Fibroblast of lung (primary cell): Measurements from ENCODE around the gene RNF223. TPM values are rescaled to one million over a fixed set of nuclear protein-coding genes. Genes with fewer than 3 reads are reported as not detected.
"Not testable (repeated sequence)": the region's sequence is repeated elsewhere in the genome, so short reads cannot be mapped to it uniquely, and the experiment has no call there.

ENCODE experiments used
- DNase-seq, 2 donors: peaks; one replicate each; pipeline versions ENCODE4 v3.0.0 to v3.0.0-alpha.2; 2010; ENCODE audit warnings: low read depth in 2 of 2
- H2AFZ ChIP-seq: 2 replicates; pipeline ENCODE4 v1.5.1; 2012; ENCODE audit warnings: low read length, control low read depth, inconsistent platforms
- H3K27ac ChIP-seq: 2 replicates; pipeline ENCODE4 v1.5.1; 2011; ENCODE audit warnings: low read length, control low read depth; ENCODE audit not compliant: insufficient read depth
- H3K27me3 ChIP-seq: 2 replicates; pipeline ENCODE4 v1.5.1; 2011; ENCODE audit warnings: mild to moderate bottlenecking, low read length; ENCODE audit not compliant: control insufficient read depth, insufficient read depth
- H3K36me3 ChIP-seq: 2 replicates; pipeline ENCODE4 v1.5.1; 2011; ENCODE audit warnings: low read length; ENCODE audit not compliant: control insufficient read depth, insufficient read depth
- H3K4me1 ChIP-seq: 2 replicates; pipeline ENCODE4 v1.5.1; 2011; ENCODE audit warnings: low read length; ENCODE audit not compliant: control insufficient read depth, insufficient read depth; ENCODE audit errors: extremely low read depth
- H3K4me2 ChIP-seq: 2 replicates; pipeline ENCODE4 v1.5.1; 2011; ENCODE audit warnings: low read length, control low read depth; ENCODE audit not compliant: insufficient read depth; ENCODE audit errors: extremely low read depth
- H3K4me3 ChIP-seq, 4 experiments: fragments of 200-600 bp in 1 of 4; sonication (generic) in 1 of 4; replicated peaks in 1 of 4; 2 replicates each; pipeline ENCODE4 v1.5.1; 2011 to 2016; ENCODE audit warnings: low read length in 4 of 4, low read depth in 3 of 4, mild to moderate bottlenecking in 3 of 4, control low read depth in 2 of 4, inconsistent platforms in 1 of 4, mixed read lengths in 1 of 4; ENCODE audit not compliant: insufficient read depth in 1 of 4; ENCODE audit errors: control extremely low read depth in 1 of 4
- H3K79me2 ChIP-seq: 2 replicates; pipeline ENCODE4 v1.5.1; 2012; ENCODE audit warnings: mild to moderate bottlenecking, low read length, inconsistent platforms; ENCODE audit not compliant: control insufficient read depth, insufficient read depth
- H3K9ac ChIP-seq: 2 replicates; pipeline ENCODE4 v1.5.1; 2011; ENCODE audit warnings: mild to moderate bottlenecking, low read length, control low read depth; ENCODE audit not compliant: insufficient read depth
- H3K9me3 ChIP-seq: 2 replicates; pipeline ENCODE4 v1.5.1; 2012; ENCODE audit warnings: low read depth, low read length; ENCODE audit not compliant: control insufficient read depth, insufficient read depth
- H4K20me1 ChIP-seq: 2 replicates; pipeline ENCODE4 v1.5.1; 2011; ENCODE audit warnings: low read length; ENCODE audit not compliant: control insufficient read depth, insufficient read depth; ENCODE audit errors: extremely low read depth
- EZH2 ChIP-seq: IDR thresholded peaks from 2 replicates; pipeline ENCODE4 v1.5.1; 2012; ENCODE audit warnings: low read length, control low read depth, mild to moderate bottlenecking; ENCODE audit errors: missing control alignments
- polyA plus RNA-seq, 2 donors: library from polyadenylated mRNA; depleted of rRNA in 1 of 2; stranded (reverse) in 1 of 2; unstranded in 1 of 2; fragments of >200 nt; gene quantifications; 2 replicates each; pipeline ENCODE4 v1.2.1, GENCODE V29; 2011 to 2012; ENCODE audit warnings: missing spikeins in 1 of 2
- total RNA-seq: library from RNA; depleted of rRNA; stranded (reverse); fragments of >200 nt; gene quantifications from 2 replicates; pipeline ENCODE4 v1.2.1, GENCODE V29; 2014
- TF ChIP-seq, protein P1 (sequence below), 2 donors: IDR thresholded peaks in 1 of 2; conservative IDR thresholded peaks in 1 of 2; 1 replicate in 1 of 2; 2 replicates in 1 of 2; pipeline ENCODE4 v1.5.1; 2011 to 2012; ENCODE audit warnings: low read length in 2 of 2, control low read depth in 1 of 2, inconsistent platforms in 1 of 2, low read depth in 1 of 2, mild to moderate bottlenecking in 1 of 2

RNF223 gene
- total and polyA plus RNA-seq, 2 donors (not counting 1 experiment from before 2014, with no cell fraction given): not detected

DNA sequence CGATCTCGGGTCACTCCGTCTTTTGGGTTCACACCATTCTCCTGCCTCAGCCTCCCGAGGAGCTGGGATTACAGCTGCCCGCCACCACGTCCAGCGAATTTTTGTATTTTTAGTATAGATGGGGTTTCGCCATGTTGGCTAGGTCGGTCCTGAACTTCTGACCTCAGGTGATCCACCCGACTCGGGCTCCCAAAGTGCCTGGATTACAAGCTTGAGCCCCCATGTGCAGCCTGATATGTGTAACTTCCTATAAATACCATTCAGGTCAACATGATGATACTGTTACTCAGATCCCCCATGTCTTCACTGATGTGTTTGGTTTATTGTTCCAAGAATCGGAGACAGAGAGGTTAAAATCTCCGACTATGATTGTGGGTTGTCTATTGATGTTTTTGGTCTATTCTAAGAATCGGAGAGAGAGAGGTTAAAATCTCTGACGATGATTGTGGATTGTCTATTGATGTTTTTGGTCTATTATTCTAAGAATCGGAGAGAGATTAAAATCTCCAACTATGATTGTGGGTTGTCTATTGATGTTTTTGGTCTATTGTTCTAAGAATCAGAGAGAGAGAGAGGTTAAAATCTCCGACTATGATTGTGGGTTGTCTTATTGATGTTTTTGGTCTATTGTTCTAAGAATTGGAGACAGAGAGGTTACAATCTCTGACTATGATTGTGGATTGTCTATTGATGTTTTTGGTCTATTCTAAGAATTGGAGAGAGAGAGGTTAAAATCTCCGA is 24.7 kb upstream of the RNF223 start:
- no peak overlapping the region for H3K27ac ChIP-seq
- no peaks in the 10 kb centered on the region for H4K20me1 ChIP-seq
- H3K27me3 ChIP-seq: no peaks in the 10 kb centered on the region
- H3K9me3 ChIP-seq: no peaks in the 10 kb centered on the region
- no peak overlapping the region for H3K4me2 ChIP-seq
- H3K79me2 ChIP-seq: no peaks in the 10 kb centered on the region
- no peak overlapping the region for H3K4me3 ChIP-seq
- H3K36me3 ChIP-seq: no peaks in the 10 kb centered on the region
- no peak for DNase-seq
- H2AFZ ChIP-seq: no peak overlapping the region
- no peak overlapping the region for H3K9ac ChIP-seq
- H3K4me1 ChIP-seq: no peaks in the 10 kb centered on the region
- TF ChIP-seq EZH2: no peak
- TF ChIP-seq, protein P1, sequence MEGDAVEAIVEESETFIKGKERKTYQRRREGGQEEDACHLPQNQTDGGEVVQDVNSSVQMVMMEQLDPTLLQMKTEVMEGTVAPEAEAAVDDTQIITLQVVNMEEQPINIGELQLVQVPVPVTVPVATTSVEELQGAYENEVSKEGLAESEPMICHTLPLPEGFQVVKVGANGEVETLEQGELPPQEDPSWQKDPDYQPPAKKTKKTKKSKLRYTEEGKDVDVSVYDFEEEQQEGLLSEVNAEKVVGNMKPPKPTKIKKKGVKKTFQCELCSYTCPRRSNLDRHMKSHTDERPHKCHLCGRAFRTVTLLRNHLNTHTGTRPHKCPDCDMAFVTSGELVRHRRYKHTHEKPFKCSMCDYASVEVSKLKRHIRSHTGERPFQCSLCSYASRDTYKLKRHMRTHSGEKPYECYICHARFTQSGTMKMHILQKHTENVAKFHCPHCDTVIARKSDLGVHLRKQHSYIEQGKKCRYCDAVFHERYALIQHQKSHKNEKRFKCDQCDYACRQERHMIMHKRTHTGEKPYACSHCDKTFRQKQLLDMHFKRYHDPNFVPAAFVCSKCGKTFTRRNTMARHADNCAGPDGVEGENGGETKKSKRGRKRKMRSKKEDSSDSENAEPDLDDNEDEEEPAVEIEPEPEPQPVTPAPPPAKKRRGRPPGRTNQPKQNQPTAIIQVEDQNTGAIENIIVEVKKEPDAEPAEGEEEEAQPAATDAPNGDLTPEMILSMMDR (conservative IDR thresholded peaks at IDR 0.05 in 1 of 2, IDR thresholded peaks at IDR 0.05 in 1 of 2; ENCODE audit: low read depth in 1 of 2, low read length in 2 of 2): no peak

DNA sequence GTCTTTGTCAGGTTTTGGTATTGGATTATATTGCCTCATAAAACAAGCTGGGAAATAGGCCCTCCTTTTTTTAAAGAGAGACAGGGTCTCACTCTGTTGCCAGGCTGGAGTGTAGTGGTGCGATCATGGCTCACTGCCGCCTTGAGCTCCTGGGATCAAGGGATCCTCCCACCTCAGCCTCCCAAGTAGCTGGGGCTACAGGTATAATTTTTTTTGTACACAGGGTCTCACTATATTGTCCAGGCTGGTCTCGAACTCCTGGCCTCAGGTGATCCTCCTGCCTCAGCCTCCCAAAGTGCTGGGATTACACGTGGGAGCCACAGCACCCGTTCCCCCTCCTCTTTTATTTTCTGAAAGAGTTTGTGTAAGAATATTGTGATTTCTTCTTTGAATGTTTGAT is 22.0 kb upstream of the RNF223 start:
- not testable (repeated sequence) for H2AFZ ChIP-seq, H3K36me3 ChIP-seq, H3K27me3 ChIP-seq, H3K27ac ChIP-seq, H3K4me1 ChIP-seq, H3K9ac ChIP-seq, H3K79me2 ChIP-seq, H3K9me3 ChIP-seq, H3K4me2 ChIP-seq, H4K20me1 ChIP-seq, DNase-seq, H3K4me3 ChIP-seq

DNA sequence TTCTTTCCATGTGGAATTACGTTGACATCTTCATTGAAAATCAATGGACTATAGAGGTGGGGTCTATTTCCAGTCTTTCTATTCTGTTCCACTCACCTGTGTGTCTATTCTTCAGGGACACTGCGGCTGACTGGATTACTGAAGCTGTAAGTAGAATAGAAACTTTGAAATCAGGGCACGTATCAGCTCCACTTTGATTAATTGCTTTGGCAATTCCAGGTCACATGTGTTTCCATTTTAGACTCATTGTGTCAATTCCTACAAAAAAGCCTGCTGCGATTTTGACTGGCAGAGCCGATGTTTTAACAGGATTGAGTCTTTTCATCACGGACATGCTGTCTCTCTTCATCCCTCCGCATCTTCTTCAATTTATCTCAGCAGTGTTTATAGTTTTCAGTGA is 20.9 kb upstream of the RNF223 start:
- Histone ChIP-seq H3K4me1 (no peaks in the 10 kb centered on the region), H3K9me3 (no peaks in the 10 kb centered on the region), H3K4me2 (no peak overlapping the region), H3K4me3 (no peak overlapping the region), H3K79me2 (no peaks in the 10 kb centered on the region), H3K9ac (no peak overlapping the region), H3K27me3 (no peaks in the 10 kb centered on the region), H2AFZ (no peak overlapping the region), H3K27ac (no peak overlapping the region), H4K20me1 (no peaks in the 10 kb centered on the region), H3K36me3 (no peaks in the 10 kb centered on the region)
- TF ChIP-seq, protein P1 (conservative IDR thresholded peaks at IDR 0.05 in 1 of 2, IDR thresholded peaks at IDR 0.05 in 1 of 2; ENCODE audit: low read depth in 1 of 2, low read length in 2 of 2): no peak
- TF ChIP-seq EZH2: no peak
- DNase-seq: no peak
